GM21528 (cell line): ENCODE measurements around the gene CAPSL.
"Not testable (repeated sequence)": the region's sequence is repeated elsewhere in the genome, so short reads cannot be mapped to it uniquely, and the experiment has no call there.

Experiments used
- ATAC-seq: cut with Tn5 transposase; IDR thresholded peaks from one replicate; pipeline ENCODE4 v1.9.1; 2021; ENCODE audit warnings: mild to moderate bottlenecking, moderate library complexity; ENCODE audit not compliant: unreplicated experiment, low FRiP score

The CAPSL gene

GRCh38 chr5:35938568-35939227 is at the start of gene CAPSL:
TSS of gene CAPSL (minus strand) at chr5:35938622. CDS start at chr5:35921120, 17,502 bp downstream.
- no peak for ATAC-seq

GRCh38 chr5:35987776-35988175 is 49.4 kb upstream of the CAPSL start:
- no peak for ATAC-seq

- no peak for ATAC-seq
Measured at GRCh38 chr5:35979715-35980114, 41.3 kb upstream of the CAPSL start.

- ATAC-seq: not testable (repeated sequence)
Measured at GRCh38 chr5:35976859-35977258, 38.4 kb upstream of the CAPSL start.

DNA sequence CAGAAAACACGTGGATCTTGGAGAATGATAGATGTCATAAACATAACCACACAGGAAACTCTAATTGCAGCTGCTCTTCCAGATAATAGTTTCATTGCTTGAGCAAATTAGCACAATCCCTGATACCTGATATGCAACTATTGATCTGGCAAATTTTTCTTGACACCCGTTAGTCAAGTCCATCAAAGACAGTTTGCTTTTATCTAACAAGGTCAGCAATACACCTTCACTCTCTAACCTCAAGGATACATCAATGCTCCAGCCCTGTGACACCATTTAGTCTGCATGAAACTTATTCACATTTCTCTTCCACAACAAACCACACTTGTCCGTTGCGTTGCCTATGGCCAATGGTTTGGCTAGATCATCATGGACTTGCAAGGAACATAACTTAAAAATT is 36.1 kb upstream of the CAPSL start:
- no peak for ATAC-seq

DNA sequence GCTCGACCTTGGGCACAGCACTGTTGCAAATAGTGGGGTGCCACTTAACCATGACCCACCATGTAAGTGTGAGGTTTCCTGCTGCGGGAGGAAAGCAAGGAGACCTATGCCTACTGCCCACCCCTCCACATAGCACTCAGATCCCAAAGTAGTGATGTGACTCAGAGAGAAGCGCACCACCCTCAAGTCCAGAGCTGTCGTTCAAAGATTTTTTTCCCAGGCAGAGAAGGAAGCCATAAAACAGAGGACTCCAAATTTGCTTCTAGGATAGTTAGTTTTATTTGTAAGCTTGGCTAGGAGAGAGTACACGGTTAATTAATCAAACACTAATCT is 33.4 kb upstream of the CAPSL start:
- no peak for ATAC-seq

DNA sequence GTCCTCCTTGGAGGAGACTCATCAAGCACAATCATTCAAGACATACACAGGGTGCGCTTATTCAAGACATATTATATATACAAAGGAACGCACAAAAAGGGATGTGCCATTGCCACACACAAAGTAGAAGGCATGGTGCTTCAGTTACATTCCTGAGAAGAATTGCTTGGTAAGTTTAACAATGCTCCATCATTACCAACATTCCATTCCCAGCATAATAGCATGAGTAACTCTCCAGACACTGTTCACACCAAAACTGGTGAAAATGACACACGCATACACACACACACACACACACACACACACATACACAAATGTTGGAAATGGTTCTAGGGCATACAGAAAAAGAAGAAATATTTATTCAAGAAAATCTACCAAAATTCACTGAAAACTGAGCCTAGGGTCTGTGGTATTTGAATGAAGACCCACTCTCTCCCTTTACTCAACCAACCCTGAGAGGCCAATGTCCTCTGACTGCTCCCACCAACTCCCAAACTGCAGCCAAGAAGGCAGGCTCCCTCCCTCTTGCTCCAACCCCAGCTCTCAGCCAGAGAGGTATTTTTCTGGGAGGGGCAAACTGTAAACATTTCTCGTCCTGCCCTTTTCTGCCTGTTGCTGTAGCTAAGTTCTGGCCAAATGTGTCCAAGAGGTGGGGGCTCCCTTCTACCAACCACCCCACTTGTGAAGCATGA is 32.9 kb upstream of the CAPSL start:
- no peak for ATAC-seq

DNA sequence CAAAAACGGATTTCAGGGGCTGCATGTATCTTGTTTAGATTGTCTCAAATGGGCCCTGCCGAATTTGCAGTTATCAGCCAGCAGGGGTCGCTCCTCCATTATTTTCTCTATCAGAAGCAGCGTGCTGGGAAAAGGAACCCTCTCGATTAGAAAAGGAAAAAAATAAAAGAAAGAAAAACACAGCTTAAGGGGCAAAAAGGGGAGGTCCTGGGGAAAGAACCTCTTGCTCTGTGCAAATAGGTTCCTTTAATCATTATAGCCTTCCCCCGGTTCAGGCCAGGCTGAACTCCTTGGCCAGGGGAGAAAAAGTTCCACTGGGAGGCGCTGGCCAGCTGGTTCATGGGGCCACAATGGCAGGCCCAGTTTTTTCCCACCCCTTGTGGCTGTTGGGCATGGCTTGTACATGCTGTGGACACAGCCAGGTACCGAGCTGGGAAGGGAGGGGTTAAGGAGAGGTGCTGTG is 25.0 kb upstream of the CAPSL start:
- ATAC-seq: no peak

DNA sequence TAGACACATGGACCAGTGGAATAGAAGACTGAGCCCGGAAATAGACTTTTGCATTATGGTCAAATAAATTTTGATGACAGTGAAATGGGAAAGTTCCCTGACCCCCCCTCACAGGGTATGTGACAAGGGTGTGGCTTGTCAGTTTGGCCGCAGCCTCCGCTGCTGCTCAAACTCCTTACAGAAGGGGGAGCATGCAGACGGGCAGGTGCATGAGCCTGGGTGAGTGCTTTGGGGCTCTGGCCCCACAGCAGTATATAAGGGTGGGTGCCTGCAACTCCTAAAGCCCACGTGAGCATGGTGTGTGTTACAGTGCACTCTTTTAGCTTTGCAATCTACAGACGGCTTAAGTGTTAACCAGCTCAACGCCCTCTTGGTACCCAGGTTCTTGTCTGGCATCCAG is 21.9 kb upstream of the CAPSL start:
- no peak for ATAC-seq

GRCh38 chr5:35956429-35956828 is 18.0 kb upstream of the CAPSL start:
- no peak for ATAC-seq

- no peak for ATAC-seq
Measured at GRCh38 chr5:35954175-35954574, 15.8 kb upstream of the CAPSL start.

GRCh38 chr5:35947085-35947484 is 8.7 kb upstream of the CAPSL start:
- no peak for ATAC-seq

DNA sequence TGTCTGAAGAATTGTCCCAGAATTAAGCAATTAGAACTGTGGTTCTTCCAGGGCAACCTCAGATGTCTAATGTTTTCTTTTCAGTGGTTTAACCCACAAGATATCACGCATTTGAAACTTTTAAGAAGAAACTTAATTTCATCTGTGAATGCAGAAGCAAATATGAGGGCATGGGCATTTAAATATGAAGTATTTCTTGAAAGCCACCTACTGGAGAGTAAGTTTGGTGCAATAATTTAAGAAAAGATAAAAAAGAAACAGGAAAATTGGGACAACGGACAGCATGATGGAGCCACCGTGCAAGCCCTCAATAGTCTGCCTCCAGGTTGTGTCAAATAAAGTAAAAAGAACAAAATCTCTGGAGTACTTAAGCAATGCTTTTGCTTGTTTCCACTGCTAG is 1.2 kb upstream of the CAPSL start:
- no peak for ATAC-seq

DNA sequence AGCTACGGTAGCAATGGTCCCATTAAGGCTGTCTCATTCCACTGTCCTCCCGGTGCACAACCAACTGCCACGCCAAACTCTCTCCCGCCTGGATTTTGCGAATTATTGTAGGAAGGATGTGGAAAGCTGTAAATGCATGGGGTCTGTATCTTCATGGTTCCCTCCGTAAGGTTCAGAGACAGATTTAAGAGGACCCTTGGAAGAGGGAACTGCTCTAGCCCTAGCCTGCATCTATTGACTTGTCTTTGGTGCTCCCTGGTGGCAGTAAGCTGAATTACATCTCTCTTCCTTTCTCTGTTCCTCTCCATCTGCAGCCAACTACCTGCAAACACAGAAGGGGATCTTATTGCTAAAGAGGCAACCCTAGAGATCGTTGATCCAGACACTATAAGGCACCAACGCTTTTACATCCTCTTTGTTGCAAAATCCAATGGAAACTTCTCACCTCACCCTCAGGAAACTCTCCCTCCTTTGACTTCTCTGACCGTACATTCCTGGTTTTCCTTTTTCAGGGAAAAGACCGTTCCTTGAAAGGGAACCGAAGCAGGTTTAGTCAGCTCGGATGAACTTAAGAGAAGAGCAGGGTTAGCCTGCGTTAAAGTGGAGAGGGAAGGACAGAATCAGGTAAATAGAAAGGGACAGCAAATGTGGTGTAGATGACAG is 11.9 kb downstream of the CAPSL start:
- peak; percentile 70 for ATAC-seq

DNA sequence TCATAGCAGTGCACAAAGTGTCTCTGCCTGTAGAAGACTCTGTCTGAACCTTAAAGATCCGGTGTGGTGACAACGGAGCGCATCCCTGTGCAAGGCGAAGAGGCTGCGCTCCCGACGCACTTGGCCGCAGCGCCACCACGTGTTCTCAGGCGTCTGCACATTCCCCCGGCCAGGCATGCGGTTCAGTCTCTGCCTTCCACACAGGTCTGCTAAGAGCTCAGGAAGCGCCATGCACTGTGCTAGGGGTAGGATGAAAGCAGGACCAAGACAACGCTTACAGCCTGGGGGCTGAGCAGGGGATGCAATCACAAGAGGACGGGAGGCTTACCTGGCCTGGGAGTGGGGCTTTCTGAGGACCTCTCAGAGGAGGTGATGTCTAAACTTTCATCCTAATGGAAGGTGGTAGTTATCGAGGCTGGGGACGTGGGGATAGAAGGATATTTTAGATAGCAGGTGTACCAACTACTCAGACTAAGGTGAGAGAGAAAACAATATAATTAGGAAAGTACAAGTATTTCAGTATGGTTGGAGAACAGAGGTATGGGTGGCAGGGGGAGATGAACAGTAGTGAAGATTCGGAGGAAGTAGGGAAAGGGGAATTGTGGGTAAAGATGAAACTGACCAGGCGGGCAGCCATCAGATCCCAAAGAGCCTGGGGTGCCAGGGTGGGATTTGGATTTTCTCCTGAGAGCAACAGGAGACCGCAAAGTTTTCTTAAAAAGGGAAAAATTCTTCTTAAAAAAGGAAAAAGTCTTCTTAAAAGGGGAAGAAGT is 13.3 kb downstream of the CAPSL start:
- ATAC-seq: peak; percentile 79

DNA sequence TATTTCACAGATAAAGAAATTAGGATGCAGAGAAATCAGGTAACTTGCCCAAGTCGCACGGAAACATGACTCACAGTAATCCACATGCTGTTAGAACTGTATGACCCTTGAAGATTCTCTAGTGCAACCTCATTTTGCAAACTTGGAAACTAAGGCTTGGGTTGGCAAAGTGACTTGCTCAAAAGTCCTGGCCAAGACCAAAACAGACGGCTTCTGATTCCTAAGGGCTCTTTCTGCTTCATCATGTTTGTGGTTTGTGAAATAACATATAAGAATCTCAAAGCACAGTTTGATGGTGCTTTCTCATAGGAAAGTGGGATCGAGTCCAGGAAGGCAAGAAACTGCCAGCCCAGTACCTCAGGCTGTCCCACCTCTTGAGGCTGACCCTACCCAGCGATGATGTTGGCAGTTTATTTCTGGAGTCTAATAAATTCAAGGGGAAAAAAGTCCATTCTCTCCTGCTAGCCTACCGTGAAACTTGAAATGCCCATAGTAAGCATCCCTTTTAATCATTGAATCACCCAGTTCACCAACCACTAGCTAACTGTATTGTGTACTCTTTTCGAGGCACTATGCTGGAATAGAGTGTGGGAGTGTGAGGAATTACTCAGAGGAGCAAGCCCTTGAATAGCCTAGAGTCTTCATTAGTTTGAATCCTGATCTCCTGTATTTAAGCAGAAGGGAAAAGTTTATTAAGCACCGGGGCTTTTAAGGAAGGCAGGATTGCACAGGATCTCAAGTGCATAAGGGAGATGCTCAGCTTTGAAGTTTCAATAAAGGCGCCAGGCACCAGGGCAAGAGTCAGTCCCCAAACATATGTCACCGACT is 14.1 kb downstream of the CAPSL start:
- ATAC-seq: no peak

GRCh38 chr5:35922468-35922867 is 16.0 kb downstream of the CAPSL start:
- no peak for ATAC-seq

DNA sequence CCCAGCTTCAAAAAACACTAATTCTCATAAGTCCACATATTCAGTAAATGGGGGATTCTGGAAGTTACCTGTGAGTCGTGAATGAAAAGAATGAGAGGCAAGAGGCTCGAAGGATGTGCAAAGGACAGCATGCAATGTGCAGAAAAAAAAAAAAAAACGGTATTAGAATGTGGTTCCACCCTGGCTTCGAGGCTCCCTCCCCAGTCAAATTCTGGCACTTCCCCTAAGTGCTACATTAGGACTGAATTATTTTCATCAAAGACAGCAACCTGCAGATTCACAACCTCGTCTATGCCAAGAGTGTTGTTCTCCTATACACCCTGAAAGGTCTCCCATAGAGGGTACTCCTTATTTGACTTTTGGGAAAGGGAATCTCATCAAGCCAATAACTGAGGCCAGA is 16.5 kb downstream of the CAPSL start:
- no peak for ATAC-seq

- ATAC-seq: no peak
Measured at GRCh38 chr5:35920890-35921289, 17.5 kb downstream of the CAPSL start.

DNA sequence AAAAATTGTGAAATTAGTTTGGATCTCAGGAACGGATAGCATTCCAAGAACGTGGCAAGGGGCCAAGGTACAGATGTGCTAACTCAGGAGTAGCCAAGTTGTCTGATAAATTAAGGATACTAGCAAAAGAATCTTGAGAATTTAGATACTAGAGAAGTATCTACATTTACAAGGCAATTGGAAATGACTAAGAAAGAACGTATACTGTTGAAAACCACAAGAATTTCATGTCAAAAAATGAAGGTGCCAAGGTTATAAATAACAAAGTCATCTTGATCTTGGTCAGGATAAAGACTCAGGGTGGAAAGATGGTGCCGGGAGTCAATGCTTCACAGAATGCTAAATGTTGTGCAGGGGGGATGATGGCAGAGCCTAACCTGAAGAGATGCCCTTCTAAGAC is 19.2 kb downstream of the CAPSL start:
- no peak for ATAC-seq
